Measurements from ENCODE around the gene CLEC11A. TPM values are rescaled to one million over a fixed set of nuclear protein-coding genes. Genes with fewer than 3 reads are reported as not detected.

CLEC11A gene
- total and polyA plus RNA-seq, 12 donors = 2.3 to 12.9 (median 4.4) TPM

GRCh38 chr19:50693064-50693975, 29.8 kb upstream of the CLEC11A start:
- intact Hi-C loops (cut with DNase I) = no loop called here
- 5 to 9% methylated on average over 23 of the region's 23 CpGs for WGBS, 2 donors
- no peak for DNase-seq

GRCh38 chr19:50694815-50695145, 28.4 kb upstream of the CLEC11A start:
- 0 to 1% methylated on average over 11 to 51 of the region's 51 CpGs for WGBS, 2 donors
- no peak for DNase-seq
- Histone ChIP-seq H3K4me1 (peaks cover 0 to 4% (median 0%) of the 10 kb centered on the region in 9 donors), H3K27me3 (peaks cover 14 to 83% (median 70%) of the 10 kb centered on the region in 7 donors), H3K9me3 (no peaks in the 10 kb centered on the region), H3K27ac (no peak overlapping the region), H3K4me3 (no peak overlapping the region), H3K36me3 (no peaks in the 10 kb centered on the region)
- intact Hi-C loops (cut with DNase I) = no loop called here
- ATAC-seq = no peak
- no peak for TF ChIP-seq CTCF (IDR thresholded peaks at IDR 0.05)

More at GRCh38 chr19:50693064-50693975, 29.8 kb upstream of the CLEC11A start:
- H3K4me1 ChIP-seq = peaks cover 0 to 4% (median 0%) of the 10 kb centered on the region in 9 donors
- no peak for TF ChIP-seq CTCF (IDR thresholded peaks at IDR 0.05)
- no peaks in the 10 kb centered on the region for H3K9me3 ChIP-seq
- ATAC-seq = no peak
- no peak overlapping the region for H3K27ac ChIP-seq
- peaks cover 14 to 84% (median 79%) of the 10 kb centered on the region in 7 donors for H3K27me3 ChIP-seq
- H3K36me3 ChIP-seq = no peaks in the 10 kb centered on the region
- no peak overlapping the region for H3K4me3 ChIP-seq

- Histone ChIP-seq H3K36me3 (no peaks in the 10 kb centered on the region), H3K27ac (no peak overlapping the region), H3K4me1 (peaks cover 0 to 4% (median 0%) of the 10 kb centered on the region in 9 donors), H3K27me3 (peaks cover 14 to 78% (median 66%) of the 10 kb centered on the region in 7 donors), H3K9me3 (no peaks in the 10 kb centered on the region), H3K4me3 (no peak overlapping the region)
- TF ChIP-seq CTCF (IDR thresholded peaks at IDR 0.05) = no peak
- WGBS, 2 donors = 1 to 4% methylated on average over 41 to 78 of the region's 81 CpGs
- ATAC-seq = peak in 2 of 8 donors; percentile 42 to 65
- DNase-seq = no peak
- intact Hi-C loops (cut with DNase I) = no loop called here
These were observed 27.7 kb upstream of the CLEC11A start for GRCh38 chr19:50695251-50696093.

GRCh38 chr19:50696094-50696483, 27.1 kb upstream of the CLEC11A start:
- 52 to 56% methylated on average over 15 of the region's 15 CpGs for WGBS, 2 donors
- no peak for ATAC-seq
- H3K27me3 ChIP-seq = peaks cover 14 to 79% (median 63%) of the 10 kb centered on the region in 7 donors
- H3K36me3 ChIP-seq = no peaks in the 10 kb centered on the region
- intact Hi-C loops (cut with DNase I) = no loop called here
- H3K4me3 ChIP-seq = no peak overlapping the region
- no peak for DNase-seq
- H3K9me3 ChIP-seq = no peaks in the 10 kb centered on the region
- no peak overlapping the region for H3K27ac ChIP-seq
- peaks cover 0 to 4% (median 0%) of the 10 kb centered on the region in 9 donors for H3K4me1 ChIP-seq
- no peak for TF ChIP-seq CTCF (IDR thresholded peaks at IDR 0.05)
